GF-D8 (cell line): ENCODE data around the gene PDCD6IP.
"Not testable (repeated sequence)": the region's sequence is repeated elsewhere in the genome, so short reads cannot be mapped to it uniquely, and the experiment has no call there.

Experiments used
- DNase-seq: peaks from one replicate; lab custom pipeline; 2025; lab: John Stamatoyannopoulos, UW

Gene PDCD6IP

GRCh38 chr3:33855407-33855806 lies 57.0 kb downstream of the PDCD6IP start:
- not testable (repeated sequence) for DNase-seq

- DNase-seq = no peak
Observed at GRCh38 chr3:33855884-33856546, 57.6 kb downstream of the PDCD6IP start.

GRCh38 chr3:33857701-33858100 lies 59.3 kb downstream of the PDCD6IP start:
- not testable (repeated sequence) for DNase-seq

- no peak for DNase-seq
Observed at GRCh38 chr3:33858131-33858530, 59.7 kb downstream of the PDCD6IP start.

- DNase-seq = no peak
Observed at GRCh38 chr3:33860373-33861050, 62.1 kb downstream of the PDCD6IP start.

- no peak for DNase-seq
Observed at GRCh38 chr3:33865133-33865532, 66.7 kb downstream of the PDCD6IP start.

- DNase-seq = no peak
Observed at GRCh38 chr3:33868309-33868708, 69.9 kb downstream of the PDCD6IP start.

- DNase-seq = no peak
Observed at GRCh38 chr3:33869977-33870376, 71.5 kb downstream of the PDCD6IP start.

- no peak for DNase-seq
Observed at GRCh38 chr3:33874815-33875214, 76.4 kb downstream of the PDCD6IP start.

- no peak for DNase-seq
Observed at GRCh38 chr3:33875680-33876079, 77.2 kb downstream of the PDCD6IP start.

- DNase-seq = no peak
Observed at GRCh38 chr3:33877187-33877586, 78.8 kb downstream of the PDCD6IP start.

- no peak for DNase-seq
Observed at GRCh38 chr3:33879540-33879939, 81.1 kb downstream of the PDCD6IP start.

- DNase-seq = no peak
Observed at GRCh38 chr3:33881156-33882064, 83.0 kb downstream of the PDCD6IP start.

GRCh38 chr3:33882296-33882695 lies 83.9 kb downstream of the PDCD6IP start:
- DNase-seq = no peak

GRCh38 chr3:33883538-33883950 lies 85.1 kb downstream of the PDCD6IP start:
- DNase-seq = no peak

GRCh38 chr3:33883951-33884561 lies 85.6 kb downstream of the PDCD6IP start:
- DNase-seq = no peak

GRCh38 chr3:33884701-33885100 lies 86.3 kb downstream of the PDCD6IP start:
- DNase-seq = no peak

- DNase-seq = no peak
Observed at GRCh38 chr3:33885496-33885895, 87.1 kb downstream of the PDCD6IP start.

GRCh38 chr3:33886015-33886414 lies 87.6 kb downstream of the PDCD6IP start:
- no peak for DNase-seq

- DNase-seq = no peak
Observed at GRCh38 chr3:33887478-33887877, 89.0 kb downstream of the PDCD6IP start.

- DNase-seq = no peak
Observed at GRCh38 chr3:33889394-33890039, 91.1 kb downstream of the PDCD6IP start.

GRCh38 chr3:33892655-33893054 lies 94.2 kb downstream of the PDCD6IP start:
- no peak for DNase-seq
